GM19438 (cell line): ENCODE measurements around the gene NPDC1.

Source experiments
- ATAC-seq: cut with Tn5 transposase; IDR thresholded peaks from one replicate; pipeline ENCODE4 v1.9.1; 2021; ENCODE audit warnings: low read depth; ENCODE audit not compliant: unreplicated experiment

The NPDC1 gene

DNA sequence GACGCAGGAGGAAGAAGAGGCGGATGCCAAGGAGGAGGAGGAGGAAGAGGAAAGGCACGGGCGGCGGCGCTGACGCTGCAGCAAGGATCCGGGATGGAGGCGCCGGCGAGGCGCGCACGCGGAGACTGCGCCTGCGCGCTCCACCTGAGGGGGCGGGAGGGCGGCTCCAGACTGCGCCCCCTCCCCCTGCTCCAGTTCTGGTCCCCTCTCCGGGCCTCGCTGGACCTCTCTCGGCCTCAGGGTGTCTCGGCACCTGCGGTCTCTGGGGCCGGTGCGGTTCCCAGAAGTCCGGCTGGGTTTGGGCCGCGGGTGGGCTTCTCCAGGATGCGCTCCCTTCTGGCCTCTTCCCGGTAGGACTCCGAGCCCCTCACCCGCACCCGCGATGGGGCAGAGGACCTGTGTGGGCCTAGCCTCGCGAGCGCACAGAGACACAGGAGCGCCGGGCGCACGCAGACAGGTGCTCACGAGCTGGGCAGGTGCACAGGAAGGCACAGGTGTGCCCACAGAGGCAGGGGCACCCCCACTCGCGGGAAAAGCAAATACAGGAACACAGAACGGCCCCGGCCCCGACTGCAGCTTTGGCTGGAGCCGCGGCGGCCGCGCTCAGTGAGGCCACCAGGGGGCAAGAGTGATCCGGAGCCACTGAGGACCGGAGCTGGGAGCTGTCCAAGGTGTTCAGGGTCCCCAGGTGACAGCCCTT is at the start of gene NPDC1:
Gene NPDC1 (minus strand): TSS at position 90 of the 700 bp plus-strand sequence. CDS start 188 bp downstream, outside the sequence.
- no peak for ATAC-seq

DNA sequence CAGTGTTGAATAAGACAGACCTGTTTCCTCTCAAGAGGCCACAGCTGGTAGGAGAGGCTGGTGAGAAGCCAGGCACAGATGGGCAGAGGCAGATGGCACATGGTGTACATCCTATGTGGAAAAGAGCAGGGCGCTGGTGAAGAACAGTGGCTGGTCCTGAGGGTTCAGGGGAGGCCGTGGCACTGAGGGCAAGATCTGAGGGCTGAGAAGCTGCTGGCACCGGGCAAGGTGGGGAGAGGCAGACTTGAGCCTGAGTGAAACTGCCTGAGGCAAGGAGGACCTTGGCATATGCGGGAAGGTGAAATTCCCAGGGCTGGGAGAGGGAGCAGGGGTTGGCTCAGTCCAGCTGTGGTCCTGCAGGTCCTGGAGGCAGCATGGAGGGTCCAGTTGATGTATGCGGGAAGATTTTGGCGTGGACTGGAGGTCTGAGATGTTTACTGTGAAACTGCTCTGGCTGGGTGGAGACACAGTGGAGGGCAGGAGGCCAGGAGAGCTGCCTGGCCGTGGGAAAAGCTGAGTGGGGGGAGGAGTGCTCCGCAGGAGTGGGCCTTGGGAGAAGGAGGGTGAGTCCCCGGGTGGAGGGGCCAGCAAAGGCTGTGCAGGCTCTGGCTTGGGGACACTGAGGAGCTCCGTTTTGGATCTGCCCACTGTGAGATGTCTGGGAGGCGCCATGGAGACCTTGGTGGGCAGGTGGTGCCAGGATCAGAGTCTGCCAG is 43.4 kb upstream of the NPDC1 start:
- no peak for ATAC-seq

- ATAC-seq, result no peak
Observed at GRCh38 chr9:137088121-137088520, 42.1 kb upstream of the NPDC1 start.

- peak; percentile 4 for ATAC-seq
Observed at GRCh38 chr9:137087409-137087925, 41.5 kb upstream of the NPDC1 start.

GRCh38 chr9:137086531-137087408 is 40.8 kb upstream of the NPDC1 start, which contains the start of gene MAN1B1:
MAN1B1 (plus strand) TSS chr9:137086985; CDS start chr9:137087000, 15 bp downstream.
- peak; percentile 82 for ATAC-seq

- ATAC-seq, result no peak
Observed at GRCh38 chr9:137085920-137086530, 40.0 kb upstream of the NPDC1 start.

- no peak for ATAC-seq
Observed at GRCh38 chr9:137084526-137084925, 38.5 kb upstream of the NPDC1 start.

GRCh38 chr9:137083394-137084004 is 37.5 kb upstream of the NPDC1 start:
- ATAC-seq, result no peak

DNA sequence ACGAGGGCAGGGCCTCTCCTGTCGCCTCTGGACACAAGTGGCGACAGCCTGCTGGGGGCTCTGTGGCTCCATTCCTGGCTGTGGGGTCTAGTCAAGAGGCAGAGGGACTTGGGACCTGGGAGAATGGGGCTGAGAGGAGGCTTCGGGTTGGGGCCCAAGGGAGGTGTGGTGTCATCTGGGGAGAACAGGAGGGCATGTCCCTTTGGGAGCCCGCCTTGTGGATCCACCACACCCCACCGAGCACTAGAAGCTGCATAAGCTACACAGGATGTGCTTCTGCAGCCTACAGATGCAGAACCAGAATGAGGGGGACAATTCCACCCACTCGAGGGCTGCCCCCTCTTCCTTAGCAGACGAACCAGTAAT is 36.9 kb upstream of the NPDC1 start:
- ATAC-seq, result no peak

DNA sequence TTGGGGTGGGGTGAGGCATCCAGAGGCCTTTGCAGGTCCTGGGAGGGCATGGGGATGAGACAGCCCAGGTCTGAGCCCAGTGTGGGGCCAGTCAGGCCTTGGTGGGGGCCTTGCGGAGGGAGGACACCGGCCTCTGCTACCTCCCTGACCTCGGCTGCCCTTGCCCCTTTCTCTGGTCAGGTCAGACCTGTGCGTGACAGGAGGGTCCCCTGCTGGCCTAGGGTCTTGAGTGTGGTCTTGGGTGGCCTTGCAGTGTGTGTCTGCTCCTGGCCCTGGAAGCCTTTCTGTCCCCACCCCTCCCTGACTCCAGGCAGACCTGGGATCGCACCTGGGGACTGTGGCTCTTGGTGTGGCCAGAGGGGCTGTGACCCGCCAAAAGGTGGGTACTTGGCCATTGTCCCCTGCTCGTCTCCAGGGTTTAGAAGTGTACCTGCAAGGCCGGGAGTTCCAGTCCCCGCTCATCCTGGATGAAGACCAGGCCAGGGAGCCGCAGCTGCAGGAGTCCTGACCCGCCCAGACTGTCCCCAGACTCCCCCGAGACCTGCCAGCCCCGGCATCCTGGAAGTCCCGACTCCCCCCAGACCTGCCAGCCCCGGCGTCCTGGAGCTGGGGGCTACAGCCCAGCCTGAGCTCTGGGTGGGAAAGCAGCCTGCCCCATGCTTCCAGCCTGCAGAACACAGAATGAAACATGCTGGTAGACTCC is 36.4 kb upstream of the NPDC1 start:
- no peak for ATAC-seq

DNA sequence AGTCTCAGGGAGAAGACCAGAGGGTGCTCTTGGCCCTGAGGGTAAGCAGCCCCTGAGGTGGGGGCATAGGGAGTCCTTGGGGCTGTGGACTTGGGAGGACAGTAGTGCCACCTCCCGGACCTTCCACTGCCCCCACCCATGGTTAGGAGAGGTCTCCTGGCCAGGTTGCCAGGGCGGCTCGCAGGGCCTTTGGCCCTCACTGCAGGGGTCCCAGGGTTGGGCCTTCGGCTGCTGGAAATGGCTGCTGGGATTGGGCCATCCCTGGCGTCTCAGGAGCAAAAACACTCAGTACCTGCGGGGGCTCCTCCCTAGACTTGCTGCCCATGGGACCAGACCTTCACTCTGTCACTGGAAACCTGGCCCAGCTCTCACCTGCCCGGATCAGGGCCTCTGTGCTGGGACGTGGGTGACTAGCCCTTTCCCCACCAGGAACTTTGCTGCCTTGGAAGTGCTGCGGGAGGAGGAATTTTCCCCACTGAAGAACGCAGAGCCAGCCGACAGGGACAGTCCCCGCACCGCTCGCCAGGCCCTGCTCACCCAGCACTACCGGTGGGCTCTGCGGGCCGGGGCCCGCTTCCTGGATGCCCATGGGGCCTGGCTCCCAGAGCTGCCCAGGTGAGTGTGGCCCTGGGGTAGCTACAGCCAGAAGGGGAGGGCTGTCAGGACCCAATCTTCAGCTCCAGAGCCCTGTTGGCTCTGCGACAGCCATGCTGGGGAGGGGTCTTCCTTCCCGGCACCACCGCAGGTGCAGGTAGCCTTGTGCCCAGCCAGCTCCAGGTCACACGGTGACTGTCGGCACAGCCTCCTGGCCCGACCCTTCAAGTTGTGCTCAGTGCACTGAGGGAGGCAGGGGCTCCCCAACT is 34.5 kb upstream of the NPDC1 start:
- no peak for ATAC-seq

- no peak for ATAC-seq
Observed at GRCh38 chr9:137079401-137079787, 33.4 kb upstream of the NPDC1 start.

DNA sequence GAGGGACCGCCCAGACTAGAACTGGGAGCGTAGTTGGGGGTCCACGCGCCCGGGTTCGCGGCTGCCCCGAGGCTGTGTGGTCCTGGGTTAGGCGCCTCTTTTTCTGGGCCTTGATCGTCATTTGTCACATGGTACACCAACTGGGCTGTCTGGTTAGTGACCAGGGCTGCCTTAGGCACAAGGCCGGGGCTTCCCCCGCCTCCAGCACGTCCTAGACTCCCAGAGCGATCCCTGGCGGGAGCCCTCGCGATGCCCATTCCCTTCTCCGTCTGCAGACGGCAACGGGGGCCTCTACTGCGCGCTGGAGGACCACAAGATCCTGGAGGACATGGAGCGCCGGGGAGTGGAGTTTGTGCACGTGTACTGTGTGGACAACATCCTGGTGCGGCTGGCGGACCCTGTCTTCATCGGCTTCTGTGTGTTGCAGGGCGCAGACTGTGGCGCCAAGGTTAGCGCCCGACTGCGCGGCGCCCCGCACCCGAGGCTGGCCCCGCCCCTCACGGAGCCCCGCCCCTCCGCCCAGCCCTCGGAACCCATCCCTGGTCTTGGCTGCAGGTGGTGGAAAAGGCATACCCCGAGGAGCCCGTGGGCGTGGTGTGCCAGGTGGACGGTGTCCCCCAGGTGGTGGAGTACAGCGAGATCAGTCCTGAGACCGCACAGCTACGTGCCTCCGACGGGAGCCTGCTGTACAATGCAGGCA is 32.9 kb upstream of the NPDC1 start:
- ATAC-seq, result no peak

DNA sequence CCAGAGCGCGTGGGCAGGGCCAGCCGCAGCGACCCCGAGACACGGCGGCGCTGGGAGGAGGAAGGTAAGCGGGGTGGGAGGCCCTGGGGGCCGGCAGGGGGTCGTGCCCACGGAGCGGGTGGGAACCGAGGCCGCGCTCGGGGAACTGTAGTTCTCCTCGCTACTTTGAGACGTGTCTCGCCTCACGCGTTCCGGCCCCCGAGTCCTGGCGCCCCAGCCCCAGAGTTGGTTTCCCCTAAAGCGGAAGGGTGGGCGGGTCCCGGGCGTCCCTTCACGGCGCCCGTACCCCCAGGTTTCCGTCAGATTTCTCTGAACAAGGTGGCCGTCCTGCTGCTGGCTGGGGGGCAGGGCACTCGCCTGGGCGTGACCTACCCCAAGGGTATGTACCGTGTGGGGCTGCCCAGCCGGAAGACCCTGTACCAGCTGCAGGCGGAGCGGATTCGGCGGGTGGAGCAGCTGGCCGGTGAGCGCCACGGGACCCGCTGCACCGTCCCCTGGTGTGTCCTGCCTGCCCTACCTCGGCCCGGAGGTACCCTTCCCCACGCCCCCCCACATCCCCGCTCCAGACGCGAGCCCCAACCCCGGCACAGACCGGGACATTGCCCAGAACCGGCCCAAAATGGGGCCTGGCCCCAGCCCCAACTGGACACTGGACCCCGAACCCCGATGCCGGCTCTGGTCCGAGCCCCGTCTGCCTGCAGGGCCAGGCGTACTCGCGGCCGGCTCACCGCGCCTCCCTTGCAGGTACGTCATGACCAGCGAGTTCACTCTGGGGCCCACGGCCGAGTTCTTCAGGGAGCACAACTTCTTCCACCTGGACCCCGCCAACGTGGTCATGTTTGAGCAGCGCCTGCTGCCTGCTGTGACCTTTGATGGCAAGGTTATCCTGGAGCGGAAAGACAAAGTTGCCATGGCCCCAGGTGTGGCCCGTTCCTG is 32.0 kb upstream of the NPDC1 start:
- ATAC-seq, result no peak

DNA sequence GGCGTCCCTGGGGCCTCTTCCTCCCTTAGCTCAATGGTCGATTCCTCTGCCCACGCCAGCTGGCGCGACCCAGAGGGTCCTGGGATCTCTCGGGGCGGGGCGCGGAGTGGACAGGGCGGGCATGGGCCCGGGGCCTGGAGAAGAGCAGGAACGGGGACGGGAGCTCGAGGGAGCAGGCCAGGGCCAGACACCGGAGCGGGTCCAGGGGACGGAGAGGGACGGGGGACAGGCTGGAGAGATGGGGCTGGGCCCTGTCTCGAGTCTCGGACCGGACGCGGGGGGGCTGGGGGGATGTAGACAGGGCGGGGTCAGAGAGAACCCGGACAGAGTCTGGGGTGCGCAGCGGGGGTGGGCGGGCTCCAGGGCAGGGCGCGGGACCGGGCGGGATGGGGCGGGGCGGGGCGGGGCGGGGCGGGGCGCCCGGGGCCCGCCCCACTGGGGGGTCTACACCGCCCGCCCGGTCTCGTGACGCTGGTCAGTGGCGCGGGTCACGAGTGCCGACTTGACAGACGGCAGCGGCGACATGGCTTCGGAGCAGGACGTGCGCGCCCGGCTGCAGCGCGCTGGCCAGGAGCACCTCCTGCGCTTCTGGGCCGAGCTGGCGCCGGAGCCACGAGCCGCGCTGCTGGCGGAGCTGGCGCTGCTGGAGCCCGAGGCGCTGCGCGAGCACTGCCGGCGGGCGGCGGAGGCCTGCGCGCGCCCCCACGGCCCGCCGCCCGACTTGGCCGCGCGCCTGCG is 31.2 kb upstream of the NPDC1 start, which contains the start of gene UAP1L1:
Gene UAP1L1 (plus strand): TSS at position 508 of the 738 bp plus-strand sequence. CDS start 16 bp downstream, at position 524.
- ATAC-seq, result peak; percentile 42

- no peak for ATAC-seq
Observed at GRCh38 chr9:137076636-137077009, 30.6 kb upstream of the NPDC1 start.
